ENCODE results near the gene SZRD1. TPM values are rescaled to one million over a fixed set of nuclear protein-coding genes. Genes with fewer than 3 reads are reported as not detected.
A peak's percentile ranks its signal among the peaks of the same experiment; 100 is the strongest.

The SZRD1 gene
- total RNA-seq, 4 donors from 2014 or later, result 85.8 to 117 (median 99.4) TPM

DNA sequence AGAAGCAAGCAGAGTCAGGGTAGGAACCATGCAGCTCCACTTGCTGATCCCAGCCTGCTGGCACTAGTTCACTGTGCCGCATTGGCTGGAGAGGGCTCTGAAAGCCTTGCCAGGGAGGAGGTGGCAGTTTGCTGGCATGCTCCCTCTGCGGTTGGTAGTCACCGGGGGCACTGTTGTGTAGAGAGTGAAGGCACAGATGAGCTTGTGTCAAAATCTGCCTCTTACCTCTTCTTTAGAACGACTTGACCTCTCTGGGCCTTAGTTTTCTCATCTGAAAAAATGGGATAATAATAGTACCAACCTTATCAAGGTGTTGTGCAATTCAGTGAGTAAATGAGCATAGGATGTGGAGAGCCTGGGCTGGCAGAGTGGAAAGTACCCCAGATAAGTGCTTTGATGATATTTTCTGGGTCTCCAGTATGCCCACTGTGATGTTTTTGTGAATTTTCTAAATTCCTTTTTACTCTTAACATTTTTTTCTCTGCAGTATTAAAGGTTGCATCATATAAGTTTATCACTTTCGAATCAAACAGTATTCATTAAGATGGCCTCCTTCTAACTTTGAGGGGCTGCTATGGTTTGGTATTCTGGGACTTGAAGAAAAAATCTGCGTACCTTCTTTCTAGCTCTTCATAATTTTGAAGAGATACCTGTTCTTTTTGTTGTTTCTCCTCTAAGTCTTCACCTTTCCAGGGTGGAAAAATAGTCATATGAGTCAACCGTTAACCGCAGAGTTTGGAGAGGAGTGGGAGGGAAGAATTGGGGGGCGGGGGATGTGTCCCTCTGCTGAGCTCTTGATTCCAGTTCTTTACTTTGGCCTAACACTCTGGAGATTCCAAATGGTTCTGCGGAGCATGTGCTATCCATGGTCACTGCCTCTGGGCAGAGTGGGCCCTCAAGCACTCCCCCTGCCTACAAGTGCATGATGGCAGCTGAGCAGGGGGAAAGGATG lies 26.8 kb downstream of the SZRD1 start:
- no peak for ATAC-seq
- Histone ChIP-seq H3K36me3 (peaks cover 0 to 61% of the 10 kb centered on the region in 2 donors), H3K9me3 (no peaks in the 10 kb centered on the region), H3K27ac (peak overlapping the region in 1 of 4 donors; percentile 14), H3K4me1 (peaks cover 0 to 61% (median 19%) of the 10 kb centered on the region in 3 donors), H3K27me3 (no peaks in the 10 kb centered on the region), H3K4me3 (no peak overlapping the region)
- TF ChIP-seq POLR2A (IDR thresholded peaks at IDR 0.05) (no peak), EP300 (IDR thresholded peaks at IDR 0.05) (no peak), POLR2AphosphoS5 (IDR thresholded peaks at IDR 0.05) (no peak)
- TF ChIP-seq, protein P1, sequence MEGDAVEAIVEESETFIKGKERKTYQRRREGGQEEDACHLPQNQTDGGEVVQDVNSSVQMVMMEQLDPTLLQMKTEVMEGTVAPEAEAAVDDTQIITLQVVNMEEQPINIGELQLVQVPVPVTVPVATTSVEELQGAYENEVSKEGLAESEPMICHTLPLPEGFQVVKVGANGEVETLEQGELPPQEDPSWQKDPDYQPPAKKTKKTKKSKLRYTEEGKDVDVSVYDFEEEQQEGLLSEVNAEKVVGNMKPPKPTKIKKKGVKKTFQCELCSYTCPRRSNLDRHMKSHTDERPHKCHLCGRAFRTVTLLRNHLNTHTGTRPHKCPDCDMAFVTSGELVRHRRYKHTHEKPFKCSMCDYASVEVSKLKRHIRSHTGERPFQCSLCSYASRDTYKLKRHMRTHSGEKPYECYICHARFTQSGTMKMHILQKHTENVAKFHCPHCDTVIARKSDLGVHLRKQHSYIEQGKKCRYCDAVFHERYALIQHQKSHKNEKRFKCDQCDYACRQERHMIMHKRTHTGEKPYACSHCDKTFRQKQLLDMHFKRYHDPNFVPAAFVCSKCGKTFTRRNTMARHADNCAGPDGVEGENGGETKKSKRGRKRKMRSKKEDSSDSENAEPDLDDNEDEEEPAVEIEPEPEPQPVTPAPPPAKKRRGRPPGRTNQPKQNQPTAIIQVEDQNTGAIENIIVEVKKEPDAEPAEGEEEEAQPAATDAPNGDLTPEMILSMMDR (IDR thresholded peaks at IDR 0.05), result no peak
- 78 to 93% methylated on average over 8 to 10 of the region's 10 CpGs for WGBS, 2 donors (ENCODE audit: low coverage in 1 of 2)

GRCh38 chr1:16394977-16395376 lies 27.9 kb downstream of the SZRD1 start:
- 90% methylated on average over 12 of the region's 13 CpGs; no CpG with 5 or more reads in 1 of the 2 donors for WGBS, 2 donors (ENCODE audit: low coverage in 1 of 2)
- no peak for ATAC-seq
- Histone ChIP-seq H3K9me3 (no peaks in the 10 kb centered on the region), H3K4me1 (peaks cover 0 to 50% (median 19%) of the 10 kb centered on the region in 3 donors), H3K4me3 (no peak overlapping the region), H3K36me3 (peaks cover 0 to 72% of the 10 kb centered on the region in 2 donors), H3K27ac (no peak overlapping the region), H3K27me3 (no peaks in the 10 kb centered on the region)
- TF ChIP-seq, protein P1 (IDR thresholded peaks at IDR 0.05), result no peak
- TF ChIP-seq EP300 (IDR thresholded peaks at IDR 0.05), result no peak
- TF ChIP-seq POLR2A (IDR thresholded peaks at IDR 0.05), result no peak
- TF ChIP-seq POLR2AphosphoS5 (IDR thresholded peaks at IDR 0.05), result no peak

DNA sequence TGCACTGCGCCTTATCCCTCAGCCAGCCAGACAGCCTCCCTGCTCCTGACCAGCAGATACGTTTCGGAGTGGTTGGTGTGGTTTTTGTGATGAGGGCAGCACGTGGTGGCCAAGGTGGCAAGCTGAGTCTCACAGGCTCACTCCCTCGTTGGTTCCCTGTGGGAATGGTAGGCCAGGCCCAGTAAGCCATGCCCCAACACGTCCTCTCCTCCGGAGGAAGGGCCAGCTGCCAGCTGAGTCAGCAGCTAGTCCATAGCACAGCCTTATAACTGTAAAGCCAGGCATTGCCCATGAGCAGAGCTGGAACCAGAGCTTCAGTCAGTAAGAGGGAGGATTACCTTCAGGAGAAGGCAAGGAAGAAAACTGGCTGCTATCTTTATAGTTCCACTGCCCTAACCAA lies 29.5 kb downstream of the SZRD1 start:
- no peaks in the 10 kb centered on the region for H3K27me3 ChIP-seq
- peak overlapping the region in 1 of 4 donors; percentile 30 for H3K27ac ChIP-seq
- peaks cover 0 to 33% (median 15%) of the 10 kb centered on the region in 3 donors for H3K4me1 ChIP-seq
- TF ChIP-seq EP300 (IDR thresholded peaks at IDR 0.05) (no peak), POLR2A (IDR thresholded peaks at IDR 0.05) (no peak), POLR2AphosphoS5 (IDR thresholded peaks at IDR 0.05) (no peak)
- TF ChIP-seq, protein P1 (IDR thresholded peaks at IDR 0.05), result no peak
- ATAC-seq, result no peak
- no peak overlapping the region for H3K4me3 ChIP-seq
- H3K9me3 ChIP-seq, result no peaks in the 10 kb centered on the region
- WGBS, 2 donors (ENCODE audit: low coverage in 1 of 2), result 0 to 60% methylated on average over 2 of the region's 7 CpGs
- peaks cover 0 to 74% of the 10 kb centered on the region in 2 donors for H3K36me3 ChIP-seq

DNA sequence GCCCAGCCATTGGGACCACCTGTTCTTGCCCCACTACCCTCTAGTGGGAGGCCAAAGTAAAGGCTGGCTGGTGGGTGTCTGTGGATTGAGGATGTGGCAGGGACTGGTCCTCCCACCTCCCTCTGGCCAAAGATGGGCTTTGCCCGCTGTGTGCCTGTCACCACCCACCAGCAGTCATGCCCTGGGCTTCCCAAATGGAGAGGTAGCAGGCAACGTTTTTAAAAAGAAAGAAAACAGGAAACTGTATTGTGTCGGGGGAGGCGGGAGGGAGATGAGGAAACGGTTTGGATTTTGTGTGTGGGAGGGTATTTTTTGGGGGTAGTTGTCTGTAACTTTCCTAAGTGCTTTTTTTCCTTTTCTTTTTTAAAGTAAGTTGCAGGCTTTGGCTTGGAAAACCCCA lies 30.1 kb downstream of the SZRD1 start:
- H3K4me1 ChIP-seq, result peaks cover 0 to 28% (median 9%) of the 10 kb centered on the region in 3 donors
- no peak for ATAC-seq
- WGBS, 2 donors (ENCODE audit: low coverage in 1 of 2), result 61% methylated on average over 5 of the region's 5 CpGs; no CpG with 5 or more reads in 1 of the 2 donors
- no peak for TF ChIP-seq POLR2A (IDR thresholded peaks at IDR 0.05)
- TF ChIP-seq POLR2AphosphoS5 (IDR thresholded peaks at IDR 0.05), result no peak
- no peak for TF ChIP-seq EP300 (IDR thresholded peaks at IDR 0.05)
- TF ChIP-seq, protein P1 (IDR thresholded peaks at IDR 0.05), result no peak
- H3K9me3 ChIP-seq, result no peaks in the 10 kb centered on the region
- H3K4me3 ChIP-seq, result no peak overlapping the region
- peaks cover 0 to 74% of the 10 kb centered on the region in 2 donors for H3K36me3 ChIP-seq
- H3K27ac ChIP-seq, result no peak overlapping the region
- no peaks in the 10 kb centered on the region for H3K27me3 ChIP-seq

All from gastroesophageal sphincter (tissue), 4 donors.